ENCODE measurements around the gene AOPEP.

DNA sequence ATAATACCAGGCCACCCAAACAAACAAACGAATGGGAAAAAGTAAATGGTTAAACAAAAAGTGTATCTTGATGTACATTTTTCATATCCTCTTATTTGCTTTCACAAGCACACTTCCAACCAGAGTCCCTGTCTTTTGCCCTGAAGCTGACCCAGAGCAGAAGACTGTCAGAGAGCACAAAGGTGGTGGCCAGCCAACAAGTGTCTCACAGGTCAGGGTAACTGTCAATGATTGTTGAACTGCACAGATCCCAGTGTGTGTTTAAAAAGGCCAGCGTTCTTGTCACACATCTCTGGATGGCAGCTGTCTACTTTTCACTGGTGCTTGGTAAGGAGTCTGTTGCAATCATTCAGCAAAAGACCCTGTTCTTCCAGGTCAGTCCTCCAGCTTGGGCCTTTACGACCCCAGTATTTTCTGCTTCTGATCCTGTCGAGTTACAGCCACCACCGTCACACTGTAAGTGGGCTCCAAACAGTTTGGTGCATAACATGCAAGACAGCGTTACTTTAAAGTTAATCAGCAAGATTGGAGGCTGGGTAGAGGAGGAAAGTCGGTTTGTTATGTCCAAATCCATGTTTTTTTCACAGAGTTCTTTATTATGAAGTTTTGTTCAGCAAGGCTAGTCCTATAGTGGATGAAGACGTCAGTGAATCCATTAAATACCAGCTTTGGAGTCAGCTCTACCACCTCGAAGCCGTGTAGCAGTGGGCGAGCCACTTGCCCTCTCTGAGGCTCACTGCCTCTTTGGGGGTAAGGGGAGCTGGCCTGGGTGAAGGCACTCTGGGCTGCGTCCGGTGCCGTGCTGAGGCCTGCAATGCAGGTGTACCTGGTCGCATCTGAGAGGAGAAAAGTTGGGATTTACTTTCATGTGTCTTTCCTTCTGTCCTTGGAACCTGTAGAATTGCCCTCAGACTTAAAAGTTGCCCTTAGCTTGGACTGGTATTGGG, 265.7 kb downstream of the AOPEP start:
- TF ChIP-seq CTCF (IDR thresholded peaks at IDR 0.05; ENCODE audit: extremely low read depth in 1 of 2, insufficient read depth in 1 of 2, low read depth in 1 of 2, low read length in 2 of 2), result no peak
- no peak for TF ChIP-seq EZH2 (IDR thresholded peaks at IDR 0.05; ENCODE audit: borderline replicate concordance, low read depth, low read length, severe bottlenecking)

All from endothelial cell of umbilical vein (primary cell).